Amniotic stem cell (primary cell): ENCODE measurements around the gene TRIM2.
"Not testable (repeated sequence)": the region's sequence is repeated elsewhere in the genome, so short reads cannot be mapped to it uniquely, and the experiment has no call there.

Experiments used
- DNase-seq: peaks from one replicate; lab custom pipeline; 2025; lab: John Stamatoyannopoulos, UW

The TRIM2 gene

GRCh38 chr4:153204247-153204671, at the start of gene TRIM2:
Gene TRIM2, plus strand, starts transcription at chr4:153204443. Its CDS starts 88 bp downstream, at chr4:153204531.
- no peak for DNase-seq

GRCh38 chr4:153155686-153156085, 48.6 kb upstream of the TRIM2 start:
- DNase-seq = no peak

- DNase-seq = no peak
Measured at GRCh38 chr4:153156263-153156662, 48.0 kb upstream of the TRIM2 start.

GRCh38 chr4:153156721-153157120, 47.5 kb upstream of the TRIM2 start:
- DNase-seq = no peak

GRCh38 chr4:153159016-153159415, 45.2 kb upstream of the TRIM2 start:
- DNase-seq = no peak

- no peak for DNase-seq
Measured at GRCh38 chr4:153159728-153160221, 44.5 kb upstream of the TRIM2 start.

- DNase-seq = no peak
Measured at GRCh38 chr4:153160821-153161220, 43.4 kb upstream of the TRIM2 start.

- DNase-seq = no peak
Measured at GRCh38 chr4:153161226-153161963, 42.8 kb upstream of the TRIM2 start.

- not testable (repeated sequence) for DNase-seq
Measured at GRCh38 chr4:153165236-153165635, 39.0 kb upstream of the TRIM2 start.

GRCh38 chr4:153166716-153167501, 37.3 kb upstream of the TRIM2 start:
- no peak for DNase-seq

GRCh38 chr4:153169776-153170175, 34.5 kb upstream of the TRIM2 start:
- no peak for DNase-seq

GRCh38 chr4:153170407-153170806, 33.8 kb upstream of the TRIM2 start:
- DNase-seq = no peak

GRCh38 chr4:153174821-153175567, 29.2 kb upstream of the TRIM2 start:
- no peak for DNase-seq

- DNase-seq = no peak
Measured at GRCh38 chr4:153176938-153177337, 27.3 kb upstream of the TRIM2 start.

GRCh38 chr4:153177841-153178240, 26.4 kb upstream of the TRIM2 start:
- no peak for DNase-seq

GRCh38 chr4:153179100-153179499, 25.1 kb upstream of the TRIM2 start:
- no peak for DNase-seq

GRCh38 chr4:153181293-153181692, 22.9 kb upstream of the TRIM2 start:
- DNase-seq = no peak

GRCh38 chr4:153181700-153182099, 22.5 kb upstream of the TRIM2 start:
- DNase-seq = no peak

GRCh38 chr4:153183146-153183545, 21.1 kb upstream of the TRIM2 start:
- no peak for DNase-seq

GRCh38 chr4:153185331-153185852, 18.9 kb upstream of the TRIM2 start:
- DNase-seq = no peak

GRCh38 chr4:153186046-153186728, 18.1 kb upstream of the TRIM2 start:
- DNase-seq = no peak
